B cell (primary cell): ENCODE data around the gene DIS3L2.

Source experiments
- EZH2 ChIP-seq: IDR thresholded peaks from 2 replicates; pipeline ENCODE4 v1.6.1; 2012; ENCODE audit warnings: borderline replicate concordance, low read depth, mild to moderate bottlenecking, moderate library complexity, low read length; ENCODE audit not compliant: insufficient read depth, poor library complexity, severe bottlenecking
- TF ChIP-seq, protein P1 (sequence below): fragments of 200-600 bp; IDR thresholded peaks from one replicate; pipeline ENCODE4 v1.8.0; 2022; ENCODE audit warnings: antibody characterized with exemption, mild to moderate bottlenecking

DNA sequence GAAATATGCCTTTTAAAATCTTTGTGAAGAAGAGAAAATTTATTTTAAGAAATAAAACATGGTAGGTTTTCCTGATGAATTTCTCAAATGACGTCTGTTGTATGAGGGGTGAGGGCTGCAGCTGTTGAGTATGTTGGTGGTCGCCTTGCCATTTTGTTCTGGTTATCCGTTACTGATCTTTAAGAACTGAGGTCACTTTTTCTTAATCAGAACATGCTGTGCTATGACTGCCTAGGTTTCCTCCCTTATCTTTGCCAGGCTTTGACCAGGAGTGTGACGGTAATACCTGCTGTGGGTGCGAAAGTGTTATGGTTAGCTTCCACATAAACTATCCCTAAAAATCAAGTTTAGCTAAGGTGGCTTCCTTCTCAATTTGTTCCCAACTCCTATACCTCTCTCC, 176.9 kb downstream of the DIS3L2 start:
- TF ChIP-seq, protein P1, sequence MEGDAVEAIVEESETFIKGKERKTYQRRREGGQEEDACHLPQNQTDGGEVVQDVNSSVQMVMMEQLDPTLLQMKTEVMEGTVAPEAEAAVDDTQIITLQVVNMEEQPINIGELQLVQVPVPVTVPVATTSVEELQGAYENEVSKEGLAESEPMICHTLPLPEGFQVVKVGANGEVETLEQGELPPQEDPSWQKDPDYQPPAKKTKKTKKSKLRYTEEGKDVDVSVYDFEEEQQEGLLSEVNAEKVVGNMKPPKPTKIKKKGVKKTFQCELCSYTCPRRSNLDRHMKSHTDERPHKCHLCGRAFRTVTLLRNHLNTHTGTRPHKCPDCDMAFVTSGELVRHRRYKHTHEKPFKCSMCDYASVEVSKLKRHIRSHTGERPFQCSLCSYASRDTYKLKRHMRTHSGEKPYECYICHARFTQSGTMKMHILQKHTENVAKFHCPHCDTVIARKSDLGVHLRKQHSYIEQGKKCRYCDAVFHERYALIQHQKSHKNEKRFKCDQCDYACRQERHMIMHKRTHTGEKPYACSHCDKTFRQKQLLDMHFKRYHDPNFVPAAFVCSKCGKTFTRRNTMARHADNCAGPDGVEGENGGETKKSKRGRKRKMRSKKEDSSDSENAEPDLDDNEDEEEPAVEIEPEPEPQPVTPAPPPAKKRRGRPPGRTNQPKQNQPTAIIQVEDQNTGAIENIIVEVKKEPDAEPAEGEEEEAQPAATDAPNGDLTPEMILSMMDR, result no peak
- TF ChIP-seq EZH2, result no peak
